IPS-NIHi11 (cell line): ENCODE measurements around the gene C10orf71.

Experiments used
- DNase-seq: peaks from one replicate; pipeline ENCODE4 v3.0.0; 2012; ENCODE audit warnings: mixed read lengths, low spot score

C10orf71 gene

GRCh38 chr10:49361735-49362568 is 63.0 kb downstream of the C10orf71 start:
- no peak for DNase-seq

GRCh38 chr10:49362596-49363260 is 63.8 kb downstream of the C10orf71 start:
- DNase-seq: no peak

GRCh38 chr10:49363309-49364031 is 64.5 kb downstream of the C10orf71 start:
- DNase-seq: no peak

- DNase-seq: no peak
These were observed 65.1 kb downstream of the C10orf71 start for GRCh38 chr10:49364051-49364450.

GRCh38 chr10:49364747-49365146 is 65.8 kb downstream of the C10orf71 start:
- DNase-seq: no peak

GRCh38 chr10:49365275-49365674 is 66.3 kb downstream of the C10orf71 start:
- DNase-seq: no peak

- no peak for DNase-seq
These were observed 66.9 kb downstream of the C10orf71 start for GRCh38 chr10:49365675-49366415.

- no peak for DNase-seq
These were observed 67.5 kb downstream of the C10orf71 start for GRCh38 chr10:49366460-49366859.

- peak; percentile 71 for DNase-seq
These were observed 68.6 kb downstream of the C10orf71 start for GRCh38 chr10:49367600-49367999.

- DNase-seq: no peak
These were observed 69.3 kb downstream of the C10orf71 start for GRCh38 chr10:49368256-49368655.

- DNase-seq: no peak
These were observed 70.5 kb downstream of the C10orf71 start for GRCh38 chr10:49369216-49370162.

- no peak for DNase-seq
These were observed 71.5 kb downstream of the C10orf71 start for GRCh38 chr10:49370326-49371100.

- DNase-seq: no peak
These were observed 73.0 kb downstream of the C10orf71 start for GRCh38 chr10:49371967-49372366.

GRCh38 chr10:49373361-49373760 is 74.4 kb downstream of the C10orf71 start:
- DNase-seq: no peak

GRCh38 chr10:49374740-49375139 is 75.8 kb downstream of the C10orf71 start:
- no peak for DNase-seq

GRCh38 chr10:49375611-49376010 is 76.6 kb downstream of the C10orf71 start:
- no peak for DNase-seq
